Fibroblast of lung (primary cell): ENCODE results near the gene CCL15.
"Not testable (repeated sequence)": the region's sequence is repeated elsewhere in the genome, so short reads cannot be mapped to it uniquely, and the experiment has no call there.

Experiments used
- EZH2 ChIP-seq: IDR thresholded peaks from 2 replicates; pipeline ENCODE4 v1.5.1; 2012; ENCODE audit warnings: low read length, control low read depth, mild to moderate bottlenecking; ENCODE audit errors: missing control alignments
- TF ChIP-seq, protein P1 (sequence below), 2 donors: IDR thresholded peaks in 1 of 2; conservative IDR thresholded peaks in 1 of 2; 1 replicate in 1 of 2; 2 replicates in 1 of 2; pipeline ENCODE4 v1.5.1; 2011 to 2012; ENCODE audit warnings: low read length in 2 of 2, control low read depth in 1 of 2, inconsistent platforms in 1 of 2, low read depth in 1 of 2, mild to moderate bottlenecking in 1 of 2

GRCh38 chr17:36015895-36016294 is 14.5 kb upstream of the CCL15 start:
- TF ChIP-seq EZH2: not testable (repeated sequence)
- TF ChIP-seq, protein P1, sequence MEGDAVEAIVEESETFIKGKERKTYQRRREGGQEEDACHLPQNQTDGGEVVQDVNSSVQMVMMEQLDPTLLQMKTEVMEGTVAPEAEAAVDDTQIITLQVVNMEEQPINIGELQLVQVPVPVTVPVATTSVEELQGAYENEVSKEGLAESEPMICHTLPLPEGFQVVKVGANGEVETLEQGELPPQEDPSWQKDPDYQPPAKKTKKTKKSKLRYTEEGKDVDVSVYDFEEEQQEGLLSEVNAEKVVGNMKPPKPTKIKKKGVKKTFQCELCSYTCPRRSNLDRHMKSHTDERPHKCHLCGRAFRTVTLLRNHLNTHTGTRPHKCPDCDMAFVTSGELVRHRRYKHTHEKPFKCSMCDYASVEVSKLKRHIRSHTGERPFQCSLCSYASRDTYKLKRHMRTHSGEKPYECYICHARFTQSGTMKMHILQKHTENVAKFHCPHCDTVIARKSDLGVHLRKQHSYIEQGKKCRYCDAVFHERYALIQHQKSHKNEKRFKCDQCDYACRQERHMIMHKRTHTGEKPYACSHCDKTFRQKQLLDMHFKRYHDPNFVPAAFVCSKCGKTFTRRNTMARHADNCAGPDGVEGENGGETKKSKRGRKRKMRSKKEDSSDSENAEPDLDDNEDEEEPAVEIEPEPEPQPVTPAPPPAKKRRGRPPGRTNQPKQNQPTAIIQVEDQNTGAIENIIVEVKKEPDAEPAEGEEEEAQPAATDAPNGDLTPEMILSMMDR (conservative IDR thresholded peaks at IDR 0.05 in 1 of 2, IDR thresholded peaks at IDR 0.05 in 1 of 2; ENCODE audit: low read depth in 1 of 2, low read length in 2 of 2): not testable (repeated sequence)
